ENCODE results near the gene ATRX.

- TF ChIP-seq POLR2AphosphoS5 (IDR thresholded peaks at IDR 0.05) (no peak), CTCF (IDR thresholded peaks at IDR 0.05) (no peak)
Observed at GRCh38 chrX:77698242-77698641, 87.8 kb downstream of the ATRX start.
